OCI-LY1 (cell line): ENCODE measurements around the gene ALDH5A1.

Experiments used
- EZH2 ChIP-seq: fragments of 200-600 bp; sonication (generic), shearing (Covaris generic); IDR thresholded peaks from 2 replicates; pipeline ENCODE4 v1.8.0; 2017; ENCODE audit warnings: borderline replicate concordance, mixed run types, mild to moderate bottlenecking, antibody characterized with exemption, low read length, moderate library complexity, mixed read lengths
- TF ChIP-seq, protein P1 (sequence below): fragments of 200-600 bp; sonication (generic), shearing (Covaris generic); IDR thresholded peaks from 2 replicates; pipeline ENCODE4 v1.5.1; 2017; ENCODE audit warnings: mild to moderate bottlenecking, antibody characterized with exemption, low read length, moderate library complexity, mixed read lengths

- TF ChIP-seq, protein P1, sequence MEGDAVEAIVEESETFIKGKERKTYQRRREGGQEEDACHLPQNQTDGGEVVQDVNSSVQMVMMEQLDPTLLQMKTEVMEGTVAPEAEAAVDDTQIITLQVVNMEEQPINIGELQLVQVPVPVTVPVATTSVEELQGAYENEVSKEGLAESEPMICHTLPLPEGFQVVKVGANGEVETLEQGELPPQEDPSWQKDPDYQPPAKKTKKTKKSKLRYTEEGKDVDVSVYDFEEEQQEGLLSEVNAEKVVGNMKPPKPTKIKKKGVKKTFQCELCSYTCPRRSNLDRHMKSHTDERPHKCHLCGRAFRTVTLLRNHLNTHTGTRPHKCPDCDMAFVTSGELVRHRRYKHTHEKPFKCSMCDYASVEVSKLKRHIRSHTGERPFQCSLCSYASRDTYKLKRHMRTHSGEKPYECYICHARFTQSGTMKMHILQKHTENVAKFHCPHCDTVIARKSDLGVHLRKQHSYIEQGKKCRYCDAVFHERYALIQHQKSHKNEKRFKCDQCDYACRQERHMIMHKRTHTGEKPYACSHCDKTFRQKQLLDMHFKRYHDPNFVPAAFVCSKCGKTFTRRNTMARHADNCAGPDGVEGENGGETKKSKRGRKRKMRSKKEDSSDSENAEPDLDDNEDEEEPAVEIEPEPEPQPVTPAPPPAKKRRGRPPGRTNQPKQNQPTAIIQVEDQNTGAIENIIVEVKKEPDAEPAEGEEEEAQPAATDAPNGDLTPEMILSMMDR = no peak
- no peak for TF ChIP-seq EZH2
These were observed 3.8 kb upstream of the ALDH5A1 start for GRCh38 chr6:24490948-24491347.
